Measurements from ENCODE around the gene FARS2.

The FARS2 gene

DNA sequence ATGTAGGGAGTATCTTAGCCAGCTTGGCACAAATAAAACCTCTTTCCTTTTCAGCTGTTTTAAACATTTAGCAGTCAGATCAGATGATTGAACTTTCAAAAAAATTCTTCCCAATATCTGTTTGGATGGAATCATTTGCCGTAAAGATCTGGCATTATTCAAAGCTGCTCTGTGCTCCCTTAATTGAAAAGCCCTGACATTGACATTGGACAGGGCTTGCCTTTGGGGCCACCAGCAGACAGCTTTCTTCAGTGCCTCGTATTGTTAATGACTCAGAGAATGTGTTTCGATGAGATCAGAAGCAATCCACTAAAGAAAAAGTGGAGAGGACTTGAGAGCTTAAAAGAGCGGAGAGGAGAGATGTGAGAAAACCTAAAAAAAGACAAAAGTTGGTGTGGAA is 401.9 kb downstream of the FARS2 start:
- TF ChIP-seq GATA3 (IDR thresholded peaks at IDR 0.05; ENCODE audit: low read depth, low read length): no peak
- no peak; the same call in 1 of the 2 replicates for TF ChIP-seq GATA2 (IDR thresholded peaks at IDR 0.05; ENCODE audit: low read depth, low read length)

DNA sequence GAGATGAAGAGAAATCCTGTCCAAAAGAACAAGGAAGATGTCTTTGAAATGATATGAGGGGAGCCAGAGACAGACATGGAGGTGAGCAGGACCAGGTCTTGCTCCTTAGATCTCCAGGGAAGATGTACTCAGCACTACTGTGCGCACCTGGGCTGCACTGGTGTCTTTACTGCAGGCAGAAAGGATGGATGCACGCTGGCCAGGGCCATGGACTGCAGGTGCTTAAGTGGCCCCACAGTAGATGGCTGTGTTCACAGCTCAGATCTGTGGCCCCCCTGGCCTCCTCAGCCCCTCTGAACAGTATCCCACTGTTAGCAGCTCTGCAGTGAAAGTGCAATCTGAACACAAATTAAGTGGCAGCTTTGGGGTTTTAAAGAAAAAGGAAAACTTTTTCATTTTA is 402.4 kb downstream of the FARS2 start:
- TF ChIP-seq GATA3 (IDR thresholded peaks at IDR 0.05; ENCODE audit: low read depth, low read length) (no peak), GATA2 (IDR thresholded peaks at IDR 0.05; ENCODE audit: low read depth, low read length) (no peak)

DNA sequence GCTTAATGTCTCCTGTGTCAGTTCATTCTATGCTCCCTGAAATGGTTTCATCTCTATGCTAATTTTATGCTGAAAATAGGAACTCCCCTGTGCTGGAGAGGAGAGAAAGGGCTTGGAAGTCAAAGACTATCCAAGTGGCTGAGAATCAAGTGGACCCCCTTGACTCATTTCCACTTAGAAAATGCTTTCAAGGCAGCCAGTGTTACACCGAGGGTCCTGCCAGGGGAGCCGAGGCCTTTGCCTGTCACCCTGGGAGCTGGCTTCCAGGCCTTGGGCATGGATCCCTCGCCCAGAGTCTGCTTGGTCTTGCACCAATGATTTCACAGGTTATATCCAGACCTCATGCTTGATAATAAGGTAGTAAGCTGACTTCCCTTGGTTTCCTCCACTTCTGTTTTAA is 402.8 kb downstream of the FARS2 start:
- no peak for TF ChIP-seq GATA2 (IDR thresholded peaks at IDR 0.05; ENCODE audit: low read depth, low read length)
- TF ChIP-seq GATA3 (IDR thresholded peaks at IDR 0.05; ENCODE audit: low read depth, low read length): no peak

DNA sequence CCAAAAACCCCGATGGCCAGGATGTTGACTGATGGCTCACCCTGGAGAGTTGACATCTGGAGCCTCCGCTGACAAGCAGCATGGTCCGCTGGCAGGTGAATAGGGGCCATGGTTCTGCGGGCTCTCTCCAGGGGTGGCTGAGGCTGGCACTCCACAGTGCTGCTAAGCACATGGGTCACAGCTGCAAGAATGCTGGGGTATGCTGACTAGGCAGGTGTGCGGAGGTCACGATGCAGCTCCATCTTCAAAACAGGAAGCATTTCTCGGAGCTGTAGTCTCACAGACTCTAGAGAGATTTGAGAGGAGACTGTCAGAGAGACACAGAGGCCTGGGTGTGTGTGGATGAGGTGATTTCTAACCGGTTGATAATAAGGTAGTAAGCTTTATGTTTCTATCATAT is 403.9 kb downstream of the FARS2 start:
- TF ChIP-seq GATA2 (IDR thresholded peaks at IDR 0.05; ENCODE audit: low read depth, low read length) (no peak), GATA3 (IDR thresholded peaks at IDR 0.05; ENCODE audit: low read depth, low read length) (no peak)

DNA sequence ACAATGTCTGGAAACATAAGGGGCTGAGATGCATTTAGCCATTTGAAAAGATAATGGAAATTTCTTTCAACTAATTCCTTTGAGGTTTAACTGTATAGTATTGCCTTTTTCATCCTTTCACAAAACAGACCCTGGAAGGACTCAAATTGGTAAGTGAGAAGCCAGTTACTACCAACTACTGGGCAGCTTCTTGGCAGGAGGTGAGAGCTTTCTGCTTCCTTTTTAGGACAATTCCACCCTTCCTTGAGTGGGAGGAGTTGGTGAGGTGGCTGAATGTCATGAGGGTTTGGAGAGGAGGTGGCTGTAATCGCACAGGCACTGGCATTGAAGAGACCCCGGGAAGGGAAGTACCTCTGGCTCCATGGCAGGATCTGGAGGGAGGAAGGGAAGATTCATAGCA is 404.4 kb downstream of the FARS2 start:
- TF ChIP-seq GATA3 (IDR thresholded peaks at IDR 0.05; ENCODE audit: low read depth, low read length): no peak
- no peak for TF ChIP-seq GATA2 (IDR thresholded peaks at IDR 0.05; ENCODE audit: low read depth, low read length)

DNA sequence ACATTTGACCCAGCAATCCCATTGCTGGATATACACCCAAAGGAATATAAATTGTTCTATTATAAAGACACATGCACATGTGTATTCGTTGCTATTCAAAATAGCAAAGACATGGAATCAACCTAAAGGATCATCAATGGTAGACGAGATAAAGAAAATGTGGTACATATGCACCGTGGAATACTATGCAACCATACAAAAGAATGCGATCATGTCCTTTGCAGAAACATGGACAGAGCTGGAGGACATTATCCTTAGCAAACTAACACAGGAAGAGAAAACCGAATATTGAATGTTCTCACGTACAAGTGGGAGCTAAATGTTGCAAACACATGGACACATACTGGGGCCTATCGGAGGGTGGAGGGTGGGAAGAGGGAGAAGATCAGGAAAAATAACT is 405.4 kb downstream of the FARS2 start:
- TF ChIP-seq GATA3 (IDR thresholded peaks at IDR 0.05; ENCODE audit: low read depth, low read length): no peak

DNA sequence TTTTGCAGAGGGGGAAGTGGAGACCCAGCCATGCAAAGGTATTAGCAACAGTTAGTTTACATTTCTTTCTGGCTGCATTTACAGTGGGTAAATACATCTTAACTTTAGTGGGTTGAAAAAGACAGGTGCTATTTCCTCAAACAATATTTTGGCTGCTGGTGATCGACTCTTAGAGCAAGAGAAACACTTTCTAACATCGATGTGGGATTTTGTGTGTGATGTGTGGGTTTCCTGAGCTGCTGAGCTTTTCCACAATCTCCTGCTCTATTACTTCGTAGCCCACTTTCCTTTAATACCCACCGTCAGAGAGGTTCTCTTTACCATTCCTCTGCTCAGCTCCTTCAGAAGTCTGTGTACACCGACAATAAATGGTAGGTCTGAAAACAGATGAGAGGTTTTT is 406.4 kb downstream of the FARS2 start:
- TF ChIP-seq GATA3 (IDR thresholded peaks at IDR 0.05; ENCODE audit: low read depth, low read length): no peak
- no peak for TF ChIP-seq GATA2 (IDR thresholded peaks at IDR 0.05; ENCODE audit: low read depth, low read length)

DNA sequence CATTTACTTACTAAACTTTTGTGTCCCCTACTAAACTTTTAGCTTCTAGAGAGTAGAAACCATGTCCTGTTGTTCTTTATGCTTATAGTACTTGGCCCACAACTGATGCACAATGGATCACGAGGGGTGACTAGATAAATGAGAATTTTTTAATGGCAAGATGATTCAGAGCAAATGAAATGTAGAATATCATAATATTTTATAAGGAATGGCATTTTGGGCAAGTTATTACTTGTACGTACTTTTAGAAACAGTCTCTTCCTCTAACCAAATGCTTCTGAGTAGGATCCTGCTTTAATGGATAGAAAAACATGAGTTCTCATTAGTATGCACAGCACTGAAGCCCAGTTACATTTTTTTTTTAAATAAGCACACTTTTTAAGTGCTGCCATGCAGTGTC is 409.1 kb downstream of the FARS2 start:
- TF ChIP-seq GATA3 (IDR thresholded peaks at IDR 0.05; ENCODE audit: low read depth, low read length) (no peak), GATA2 (IDR thresholded peaks at IDR 0.05; ENCODE audit: low read depth, low read length) (no peak)

DNA sequence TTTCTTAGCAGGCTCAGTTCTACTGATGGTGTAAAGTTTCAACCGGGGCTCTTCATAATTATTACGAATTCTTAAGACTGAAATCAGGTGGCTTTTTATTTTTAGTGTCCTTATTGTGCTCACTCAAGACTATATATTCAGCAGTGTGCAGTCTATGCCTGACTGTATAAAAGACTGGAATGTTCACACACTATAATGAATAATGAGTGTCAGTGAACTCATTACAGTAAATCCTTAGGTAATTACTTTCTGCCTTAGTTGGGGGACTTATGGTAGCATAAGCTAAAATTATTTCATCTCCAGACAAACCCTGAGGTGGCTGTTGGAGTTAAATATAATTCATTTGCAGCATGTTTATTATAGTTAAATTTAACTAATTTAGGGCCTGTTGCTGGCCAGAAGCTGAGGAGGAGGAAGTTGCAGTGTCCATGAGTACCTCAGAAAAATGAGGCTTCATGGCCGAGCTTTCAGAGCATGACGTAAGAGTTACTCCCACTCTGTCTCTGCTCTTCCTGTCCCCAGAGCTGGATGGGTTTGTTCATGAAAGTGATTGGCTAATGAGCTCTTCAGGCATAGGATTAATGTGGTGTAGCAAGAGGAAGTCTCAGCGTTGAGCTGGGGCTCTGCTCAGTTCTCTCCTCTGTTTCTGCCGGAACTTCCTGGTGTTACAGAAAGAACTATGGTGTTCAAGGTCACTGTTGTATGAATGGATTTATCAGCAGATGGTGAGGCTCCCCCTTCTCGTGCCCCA is 409.7 kb downstream of the FARS2 start:
- TF ChIP-seq GATA3 (IDR thresholded peaks at IDR 0.05; ENCODE audit: low read depth, low read length) (no peak), GATA2 (IDR thresholded peaks at IDR 0.05; ENCODE audit: low read depth, low read length) (no peak)

DNA sequence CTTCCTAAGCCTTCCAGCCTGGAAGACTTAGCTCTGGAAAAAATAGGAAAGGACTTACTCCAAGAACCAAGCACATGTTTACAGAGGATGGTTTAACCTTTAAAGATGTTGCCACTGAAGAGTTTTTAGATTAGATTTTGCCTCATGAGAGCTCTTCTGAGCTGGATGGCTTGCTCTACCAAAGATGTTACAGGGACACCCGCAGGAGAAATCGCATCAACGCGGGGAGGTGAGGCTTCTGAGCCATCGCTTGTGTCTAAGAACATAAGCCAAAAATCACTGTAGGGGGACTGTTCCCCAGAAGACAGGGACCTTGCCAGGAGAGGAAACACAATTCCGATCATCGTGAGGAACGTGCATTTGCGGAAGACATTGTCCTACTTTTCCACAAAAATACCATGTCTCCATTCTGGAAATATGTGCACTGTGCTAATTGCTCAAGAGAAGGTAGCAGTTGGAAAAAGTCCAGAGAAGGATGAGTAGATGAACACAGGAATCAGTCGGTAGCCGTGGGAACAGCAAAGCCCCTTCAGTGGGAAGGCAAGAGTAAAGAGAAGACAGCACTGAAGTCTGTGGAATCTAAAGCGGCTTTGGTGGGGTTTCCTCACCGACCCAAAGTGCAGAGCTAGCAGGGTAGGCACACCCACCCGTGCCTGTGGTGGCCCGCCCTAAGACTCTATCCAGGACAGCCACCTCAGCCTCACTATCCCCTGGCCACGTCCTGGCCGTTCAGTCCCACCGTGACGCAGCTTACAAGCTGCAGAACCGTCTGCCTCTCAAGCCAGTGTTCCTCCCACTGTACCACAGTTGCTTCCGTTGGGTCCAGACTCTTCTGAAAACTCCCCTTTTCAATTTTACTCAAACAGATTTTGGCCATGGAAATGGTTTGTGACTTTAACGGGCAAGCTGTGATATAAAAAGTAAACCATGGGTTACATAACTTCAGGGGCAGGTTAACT is 410.6 kb downstream of the FARS2 start:
- TF ChIP-seq GATA3 (IDR thresholded peaks at IDR 0.05; ENCODE audit: low read depth, low read length): no peak
- TF ChIP-seq GATA2 (IDR thresholded peaks at IDR 0.05; ENCODE audit: low read depth, low read length): no peak

DNA sequence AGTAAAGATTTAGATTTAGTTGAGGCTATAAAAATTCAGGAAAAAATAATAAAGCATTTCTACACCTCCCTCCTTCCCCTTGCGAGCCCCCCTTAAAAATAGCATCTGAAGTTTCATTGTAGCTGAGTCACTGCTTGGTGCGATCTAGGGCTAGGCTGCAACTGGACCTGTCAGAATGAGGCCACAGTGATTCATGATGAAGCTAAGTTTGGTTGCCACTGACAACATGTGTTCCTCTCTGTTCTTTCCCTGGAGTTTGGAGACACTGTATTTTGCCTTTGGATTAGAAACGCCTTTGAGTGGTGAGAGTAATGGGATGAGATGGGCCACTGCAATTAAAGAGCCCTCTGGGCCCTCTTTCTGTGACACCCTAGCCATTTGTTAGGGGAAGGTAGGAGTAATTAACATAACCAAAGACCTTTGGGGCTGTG is 411.3 kb downstream of the FARS2 start:
- TF ChIP-seq GATA3 (IDR thresholded peaks at IDR 0.05; ENCODE audit: low read depth, low read length) (no peak), GATA2 (IDR thresholded peaks at IDR 0.05; ENCODE audit: low read depth, low read length) (no peak)

DNA sequence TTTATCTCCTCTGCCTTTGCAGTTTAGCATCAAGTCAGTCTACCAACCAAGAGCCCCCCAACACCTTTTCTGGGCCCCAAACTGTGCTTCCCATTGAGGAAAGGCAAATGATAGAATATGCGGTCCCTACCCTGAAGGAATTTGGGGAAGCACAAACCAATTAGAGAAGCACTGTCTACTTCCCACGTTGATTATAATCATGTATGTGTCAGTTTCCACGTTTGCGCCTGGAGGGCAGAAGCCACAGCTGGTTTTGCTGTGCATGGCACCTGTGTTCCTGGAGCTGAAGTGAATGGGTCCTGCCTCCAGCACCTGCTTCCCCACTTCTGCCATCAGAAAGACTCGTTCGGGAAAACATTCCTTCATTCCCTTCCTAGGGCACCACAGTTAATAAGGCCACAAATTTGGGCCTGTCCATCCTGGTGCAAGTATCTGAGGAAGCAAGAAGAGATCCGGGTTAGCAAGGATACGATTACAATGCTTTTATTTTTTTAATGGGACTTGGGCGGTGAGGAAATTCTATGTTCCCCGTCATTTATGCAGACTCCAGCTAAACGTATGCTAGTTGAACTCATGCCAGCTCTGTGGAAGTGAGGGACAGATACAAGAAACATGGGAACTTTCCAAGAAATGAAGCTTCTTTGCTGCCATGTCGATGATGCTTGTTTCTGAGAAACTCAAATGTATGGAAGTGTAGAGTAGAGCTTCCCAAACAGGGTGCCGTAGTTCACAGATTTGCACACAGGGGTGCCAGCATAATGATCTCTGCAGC is 411.9 kb downstream of the FARS2 start:
- no peak for TF ChIP-seq GATA3 (IDR thresholded peaks at IDR 0.05; ENCODE audit: low read depth, low read length)
- TF ChIP-seq GATA2 (IDR thresholded peaks at IDR 0.05; ENCODE audit: low read depth, low read length): no peak

DNA sequence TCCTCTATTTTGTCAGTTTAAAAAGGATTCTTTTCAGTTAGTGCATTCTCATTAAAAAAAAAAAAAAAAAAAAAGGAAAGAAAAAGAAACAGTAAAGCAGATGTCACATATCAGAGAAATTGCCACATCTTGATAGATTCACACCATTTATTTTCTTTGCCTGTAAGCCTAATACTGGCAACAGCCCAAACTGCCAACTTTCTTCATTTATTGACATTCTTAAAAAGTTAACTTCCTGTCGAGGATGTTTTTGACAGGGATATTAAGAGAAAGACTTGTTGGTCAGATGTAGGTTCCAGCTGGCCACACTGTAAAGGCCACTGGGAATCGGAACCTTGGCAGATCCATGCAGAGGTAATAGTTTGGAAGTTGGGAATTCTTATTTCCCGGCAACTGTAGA is 412.8 kb downstream of the FARS2 start:
- TF ChIP-seq GATA2 (IDR thresholded peaks at IDR 0.05; ENCODE audit: low read depth, low read length) (no peak), GATA3 (IDR thresholded peaks at IDR 0.05; ENCODE audit: low read depth, low read length) (no peak)

DNA sequence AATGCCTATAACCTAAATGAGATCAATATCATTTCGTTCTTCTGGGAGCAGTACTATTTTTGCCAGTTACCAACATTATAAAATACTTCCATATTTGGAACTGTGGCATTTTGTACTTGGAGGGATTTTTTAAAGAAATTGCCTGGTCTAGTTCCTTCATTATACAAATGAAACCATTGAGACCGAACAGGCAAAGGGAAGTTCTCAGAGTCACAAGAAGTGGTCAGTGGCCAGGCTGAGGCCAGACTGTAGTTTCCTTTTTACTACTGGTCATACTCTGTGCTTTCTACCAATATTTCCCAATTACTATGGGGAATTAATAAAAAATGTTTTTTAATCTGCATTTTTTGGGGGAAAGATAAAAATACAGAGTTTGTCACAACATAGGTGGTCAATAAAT is 413.4 kb downstream of the FARS2 start:
- TF ChIP-seq GATA2 (IDR thresholded peaks at IDR 0.05; ENCODE audit: low read depth, low read length): no peak
